Adrenal gland (tissue), 12 donors: ENCODE measurements around the gene ACSS2. TPM values are rescaled to one million over a fixed set of nuclear protein-coding genes. Genes with fewer than 3 reads are reported as not detected.
"Not testable (repeated sequence)": the region's sequence is repeated elsewhere in the genome, so short reads cannot be mapped to it uniquely, and the experiment has no call there.

Experiments
- DNase-seq, 7 donors: peaks; one replicate each; pipeline ENCODE4 v3.0.0-alpha.2; 2019 to 2020
- H3K27ac ChIP-seq, 5 donors: fragments of 200-600 bp; sonication (generic) in 4 of 5; 1 replicate in 3 of 5; 2 replicates in 2 of 5; pipeline versions ENCODE4 v1.5.1 to v1.8.0; 2016 to 2020; ENCODE audit warnings: mild to moderate bottlenecking in 1 of 5
- H3K27me3 ChIP-seq: fragments of 200-600 bp; 2 replicates; pipeline ENCODE4 v1.8.0; 2021
- H3K36me3 ChIP-seq, 2 donors: fragments of 200-600 bp; replicated peaks in 1 of 2; 1 replicate in 1 of 2; 2 replicates in 1 of 2; pipeline versions ENCODE4 v1.5.1 to v1.8.0; 2018 to 2022
- H3K4me1 ChIP-seq, 2 donors: fragments of 200-600 bp; replicated peaks in 1 of 2; 1 replicate in 1 of 2; 2 replicates in 1 of 2; pipeline versions ENCODE4 v1.5.1 to v1.8.0; 2018 to 2021
- H3K4me3 ChIP-seq, 4 donors: fragments of 200-600 bp; sonication (generic) in 3 of 4; one replicate each; pipeline ENCODE4 v1.5.1; 2016 to 2018
- H3K9me3 ChIP-seq, 3 donors: fragments of 200-600 bp; sonication (generic) in 1 of 3; replicated peaks in 1 of 3; 1 replicate in 2 of 3; 2 replicates in 1 of 3; pipeline versions ENCODE4 v1.5.1 to v1.8.0; 2016 to 2021
- CTCF ChIP-seq, 6 experiments: fragments of 450-650 bp in 4 of 6; fragments of 200-600 bp in 2 of 6; sonication (generic) in 1 of 6; IDR thresholded peaks; 1 replicate in 5 of 6; 2 replicates in 1 of 6; pipeline versions ENCODE4 v1.5.1 to v1.8.0; 2016 to 2021; ENCODE audit warnings: antibody characterized with exemption in 6 of 6, mild to moderate bottlenecking in 2 of 6, moderate library complexity in 1 of 6
- POLR2A ChIP-seq, 2 donors: fragments of 450-650 bp; IDR thresholded peaks; one replicate each; pipeline ENCODE4 v1.6.1; 2017; ENCODE audit warnings: antibody characterized with exemption in 2 of 2, mild to moderate bottlenecking in 2 of 2, moderate library complexity in 1 of 2
- WGBS, 4 donors: extraction: QIAGEN DNeasy Blood & Tissue Kit in 2 of 4; methylation state at CpG; one replicate each; pipeline versions ENCODE4 v1.1.5 to v1.1.7; 2013 to 2017; 5-methylcytosine and 5-hydroxymethylcytosine counted together
- intact Hi-C, 2 donors: fragments of 100-400 bp; cut with DNase I; formaldehyde crosslinking; loops; one replicate each; pipeline versions ENCODE4 v1.14.1 to v1.15.0; 2022 to 2023
- polyA plus RNA-seq, 3 donors: library from polyadenylated mRNA; stranded (reverse); fragments of 200-250 nt in 2 of 3; fragments of 350-450 nt in 1 of 3; fragmentation: Illumina TruSeq in 1 of 3; extraction: RNeasy Lipid Tissue Mini Kit (QIAGEN cat#74804) in 1 of 3; gene quantifications; one replicate each; pipeline ENCODE4 v1.2.3, GENCODE V29; 2013 to 2014
- total RNA-seq, 9 donors: library from RNA; depleted of rRNA in 4 of 9; stranded (reverse); fragments of >200 nt in 4 of 9; fragments of 120-200 nt in 1 of 9; fragmentation: NEBNext Ultra II Directional in 1 of 9; extraction: Animal tissue kit (Norgen Biotek cat#: 25700) in 1 of 9; gene quantifications; one replicate each; pipeline versions ENCODE4 v1.1.0 to v1.2.4, GENCODE V29; 2013 to 2023
- donor health status: healthy with polysubstance abuse.
- donor health status: Bipolar disorder and iron deficiency.
- donor health status: DM: yes; HTN: yes; CAD: no.
- donor health status: DM: no; HTN: no; CAD: no.
- donor health status: DM: no; HTN: no; CAD: no.
- donor health status: DM: yes; HTN: yes; CAD: no.

The ACSS2 gene
- total and polyA plus RNA-seq, 12 donors, result 81.4 to 386 (median 153) TPM

GRCh38 chr20:34892671-34893070 is 16.3 kb downstream of the ACSS2 start:
- no peak overlapping the region for H3K27ac ChIP-seq
- TF ChIP-seq CTCF (IDR thresholded peaks at IDR 0.05), result no peak
- TF ChIP-seq POLR2A (IDR thresholded peaks at IDR 0.05), result no peak
- H3K4me1 ChIP-seq, result peaks cover 7 to 30% of the 10 kb centered on the region in 2 donors
- 81 to 100% (median 94%) methylated on average over 2 of the region's 2 CpGs for WGBS, 4 donors
- H3K4me3 ChIP-seq, result no peak overlapping the region
- H3K27me3 ChIP-seq, result no peaks in the 10 kb centered on the region
- intact Hi-C loops, result no loop called here
- DNase-seq, result peak in 1 of 7 donors; percentile 0
- H3K36me3 ChIP-seq, result no peaks in the 10 kb centered on the region
- no peaks in the 10 kb centered on the region for H3K9me3 ChIP-seq

- H3K4me3 ChIP-seq, result no peak overlapping the region
- DNase-seq, result no peak
- H3K36me3 ChIP-seq, result no peaks in the 10 kb centered on the region
- TF ChIP-seq POLR2A (IDR thresholded peaks at IDR 0.05), result no peak
- no peak for TF ChIP-seq CTCF (IDR thresholded peaks at IDR 0.05)
- intact Hi-C loops, result no loop called here
- no peaks in the 10 kb centered on the region for H3K9me3 ChIP-seq
- H3K4me1 ChIP-seq, result peaks cover 7 to 26% of the 10 kb centered on the region in 2 donors
- 41 to 53% (median 50%) methylated on average over 1 of the region's 1 CpG for WGBS, 4 donors
- H3K27ac ChIP-seq, result no peak overlapping the region
- no peaks in the 10 kb centered on the region for H3K27me3 ChIP-seq
Measured at GRCh38 chr20:34894723-34895122, 18.3 kb downstream of the ACSS2 start.

- 64 to 68% (median 66%) methylated on average over 3 of the region's 3 CpGs for WGBS, 4 donors
- H3K4me3 ChIP-seq, result no peak overlapping the region
- H3K36me3 ChIP-seq, result no peaks in the 10 kb centered on the region
- H3K27ac ChIP-seq, result peak overlapping the region in 1 of 5 donors; percentile 38
- H3K9me3 ChIP-seq, result no peaks in the 10 kb centered on the region
- TF ChIP-seq POLR2A (IDR thresholded peaks at IDR 0.05), result no peak
- TF ChIP-seq CTCF (IDR thresholded peaks at IDR 0.05), result no peak
- H3K27me3 ChIP-seq, result no peaks in the 10 kb centered on the region
- H3K4me1 ChIP-seq, result peaks cover 7 to 26% of the 10 kb centered on the region in 2 donors
- intact Hi-C loops, result no loop called here
- no peak for DNase-seq
Measured at GRCh38 chr20:34895465-34895864, 19.1 kb downstream of the ACSS2 start.

- H3K4me1 ChIP-seq, result peaks cover 8 to 19% of the 10 kb centered on the region in 2 donors
- TF ChIP-seq CTCF (IDR thresholded peaks at IDR 0.05) (no peak), POLR2A (IDR thresholded peaks at IDR 0.05) (no peak)
- H3K4me3 ChIP-seq, result no peak overlapping the region
- no peaks in the 10 kb centered on the region for H3K9me3 ChIP-seq
- H3K27me3 ChIP-seq, result no peaks in the 10 kb centered on the region
- H3K36me3 ChIP-seq, result no peaks in the 10 kb centered on the region
- H3K27ac ChIP-seq, result peak overlapping the region in 1 of 5 donors; percentile 38
- intact Hi-C loops, result no loop called here
- DNase-seq, result no peak
- WGBS, 4 donors, result 32 to 55% (median 50%) methylated on average over 1 of the region's 1 CpG
Measured at GRCh38 chr20:34896086-34896621, 19.7 kb downstream of the ACSS2 start.

- intact Hi-C loops, DNase-seq, H3K27ac ChIP-seq, H3K27me3 ChIP-seq, H3K36me3 ChIP-seq, H3K4me3 ChIP-seq, H3K9me3 ChIP-seq: not testable (repeated sequence)
- peaks cover 10 to 15% of the 10 kb centered on the region in 2 donors for H3K4me1 ChIP-seq
- 67 to 94% (median 94%) methylated on average over 1 to 3 of the region's 3 CpGs; no CpG with 5 or more reads in 1 of the 4 donors for WGBS, 4 donors
Measured at GRCh38 chr20:34898129-34898528, 21.7 kb downstream of the ACSS2 start.

GRCh38 chr20:34898731-34899130 is 22.3 kb downstream of the ACSS2 start:
- 40 to 93% (median 91%) methylated on average over 1 to 26 of the region's 26 CpGs; no CpG with 5 or more reads in 1 of the 4 donors for WGBS, 4 donors
- H3K36me3 ChIP-seq, H3K27ac ChIP-seq, intact Hi-C loops, H3K27me3 ChIP-seq, H3K9me3 ChIP-seq, H3K4me3 ChIP-seq: not testable (repeated sequence)
- peak in 1 of 7 donors; percentile 2 for DNase-seq
- peaks cover 16 to 19% of the 10 kb centered on the region in 2 donors for H3K4me1 ChIP-seq
